GM12892 (cell line): ENCODE results near the gene ABHD17A.

Source experiments
- POLR2A ChIP-seq: IDR thresholded peaks from 2 replicates; pipeline ENCODE4 v1.6.1; 2011; ENCODE audit warnings: low read depth, low read length, control low read depth
- POLR2AphosphoS5 ChIP-seq: IDR thresholded peaks from 2 replicates; pipeline ENCODE4 v1.6.1; 2011; ENCODE audit warnings: low read depth, low read length, control low read depth
- TAF1 ChIP-seq: IDR thresholded peaks from 2 replicates; pipeline ENCODE4 v1.6.1; 2011; ENCODE audit warnings: low read depth, mild to moderate bottlenecking, control low read depth, low read length, borderline replicate concordance

DNA sequence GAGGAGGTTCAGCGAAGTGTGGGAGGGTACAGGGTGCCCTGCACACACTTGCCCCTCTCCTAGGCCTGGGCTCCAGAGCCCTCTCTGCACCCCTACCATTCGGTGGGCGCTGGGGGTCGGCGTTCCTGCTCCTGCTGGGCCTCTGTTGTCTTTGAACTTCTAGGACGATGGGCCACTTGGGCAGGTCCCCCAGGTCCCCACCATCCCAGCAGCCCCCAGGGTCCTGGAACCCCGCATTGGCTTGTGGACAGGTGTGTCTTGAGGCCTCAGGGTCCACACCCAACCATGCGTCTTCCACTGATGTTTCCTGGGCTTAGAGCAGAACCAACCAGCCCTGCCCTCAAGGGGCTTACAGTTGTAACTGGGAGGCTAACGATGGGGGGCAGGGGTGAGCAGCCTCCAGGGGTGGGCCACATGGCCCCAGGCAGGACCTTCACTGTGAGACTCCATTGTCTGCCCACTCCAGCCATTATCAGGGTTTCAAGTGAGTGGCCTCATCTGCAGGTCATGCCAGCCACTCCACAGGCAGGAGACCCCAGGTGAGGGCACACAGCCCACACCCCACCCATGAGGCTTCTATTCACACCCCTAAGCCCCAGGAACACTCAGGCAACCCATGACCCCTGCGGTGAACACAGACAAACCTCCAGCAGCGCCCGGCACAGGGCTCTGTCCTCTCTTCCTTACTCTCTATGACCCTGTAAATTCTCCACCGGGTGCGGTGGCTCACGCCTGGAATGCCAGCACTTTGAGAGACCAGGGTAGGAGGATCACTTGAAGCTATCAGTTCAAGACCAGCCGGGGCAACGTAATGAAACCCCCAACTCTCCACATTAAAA is 19.9 kb downstream of the ABHD17A start:
- TF ChIP-seq POLR2A = no peak
- TF ChIP-seq POLR2AphosphoS5 = no peak
- no peak for TF ChIP-seq TAF1
